GM12801 (cell line): ENCODE results near the gene DDX49.

ENCODE experiments used
- TF ChIP-seq, protein P1 (sequence below): IDR thresholded peaks from one replicate; pipeline ENCODE4 v1.5.1; 2011; ENCODE audit warnings: control low read depth; ENCODE audit not compliant: insufficient read length; ENCODE audit errors: extremely low read depth

Gene DDX49

DNA sequence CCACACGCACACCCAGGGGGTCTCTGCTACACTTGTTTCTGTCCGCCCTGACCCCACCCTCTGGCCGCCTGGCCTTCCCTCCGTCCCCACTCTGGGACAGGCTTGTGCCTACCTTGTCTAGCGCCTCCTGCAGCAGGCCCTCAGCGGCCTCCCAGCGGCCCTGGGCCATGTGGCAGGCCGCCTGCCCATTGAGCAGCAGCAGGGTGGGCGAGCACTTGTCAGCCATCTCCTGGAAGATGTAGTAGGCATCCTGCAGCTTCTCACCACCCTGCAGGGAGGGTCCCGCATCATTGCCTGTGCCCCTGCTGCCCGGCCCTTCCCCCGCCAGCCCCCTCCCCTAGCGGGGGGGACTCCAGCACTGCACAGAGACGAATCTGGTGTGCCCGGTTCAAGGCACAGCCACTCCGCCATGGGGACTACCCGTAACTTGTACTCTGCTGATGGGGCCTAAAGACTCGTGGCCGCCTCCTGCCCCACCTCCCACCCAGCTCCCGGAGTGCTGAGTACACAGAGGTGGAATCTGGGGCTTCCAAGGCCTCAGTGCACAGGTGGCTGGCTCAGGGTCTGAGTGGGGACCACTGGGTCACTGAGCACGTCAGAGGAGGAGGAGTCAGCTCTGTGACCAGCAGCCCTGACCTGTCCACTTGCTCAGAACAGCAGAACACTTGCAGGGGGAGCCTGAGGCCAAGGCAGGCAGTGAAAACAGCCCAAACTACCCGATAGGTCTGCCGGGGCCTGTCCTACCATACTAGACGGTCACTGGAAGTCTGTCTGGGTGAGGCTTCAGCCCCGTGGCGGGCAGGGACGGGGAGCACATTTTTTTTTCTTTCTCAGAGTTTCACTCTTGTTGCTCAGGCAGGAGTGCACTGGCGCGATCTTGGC lies 16.1 kb upstream of the DDX49 start:
- TF ChIP-seq, protein P1, sequence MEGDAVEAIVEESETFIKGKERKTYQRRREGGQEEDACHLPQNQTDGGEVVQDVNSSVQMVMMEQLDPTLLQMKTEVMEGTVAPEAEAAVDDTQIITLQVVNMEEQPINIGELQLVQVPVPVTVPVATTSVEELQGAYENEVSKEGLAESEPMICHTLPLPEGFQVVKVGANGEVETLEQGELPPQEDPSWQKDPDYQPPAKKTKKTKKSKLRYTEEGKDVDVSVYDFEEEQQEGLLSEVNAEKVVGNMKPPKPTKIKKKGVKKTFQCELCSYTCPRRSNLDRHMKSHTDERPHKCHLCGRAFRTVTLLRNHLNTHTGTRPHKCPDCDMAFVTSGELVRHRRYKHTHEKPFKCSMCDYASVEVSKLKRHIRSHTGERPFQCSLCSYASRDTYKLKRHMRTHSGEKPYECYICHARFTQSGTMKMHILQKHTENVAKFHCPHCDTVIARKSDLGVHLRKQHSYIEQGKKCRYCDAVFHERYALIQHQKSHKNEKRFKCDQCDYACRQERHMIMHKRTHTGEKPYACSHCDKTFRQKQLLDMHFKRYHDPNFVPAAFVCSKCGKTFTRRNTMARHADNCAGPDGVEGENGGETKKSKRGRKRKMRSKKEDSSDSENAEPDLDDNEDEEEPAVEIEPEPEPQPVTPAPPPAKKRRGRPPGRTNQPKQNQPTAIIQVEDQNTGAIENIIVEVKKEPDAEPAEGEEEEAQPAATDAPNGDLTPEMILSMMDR: no peak

DNA sequence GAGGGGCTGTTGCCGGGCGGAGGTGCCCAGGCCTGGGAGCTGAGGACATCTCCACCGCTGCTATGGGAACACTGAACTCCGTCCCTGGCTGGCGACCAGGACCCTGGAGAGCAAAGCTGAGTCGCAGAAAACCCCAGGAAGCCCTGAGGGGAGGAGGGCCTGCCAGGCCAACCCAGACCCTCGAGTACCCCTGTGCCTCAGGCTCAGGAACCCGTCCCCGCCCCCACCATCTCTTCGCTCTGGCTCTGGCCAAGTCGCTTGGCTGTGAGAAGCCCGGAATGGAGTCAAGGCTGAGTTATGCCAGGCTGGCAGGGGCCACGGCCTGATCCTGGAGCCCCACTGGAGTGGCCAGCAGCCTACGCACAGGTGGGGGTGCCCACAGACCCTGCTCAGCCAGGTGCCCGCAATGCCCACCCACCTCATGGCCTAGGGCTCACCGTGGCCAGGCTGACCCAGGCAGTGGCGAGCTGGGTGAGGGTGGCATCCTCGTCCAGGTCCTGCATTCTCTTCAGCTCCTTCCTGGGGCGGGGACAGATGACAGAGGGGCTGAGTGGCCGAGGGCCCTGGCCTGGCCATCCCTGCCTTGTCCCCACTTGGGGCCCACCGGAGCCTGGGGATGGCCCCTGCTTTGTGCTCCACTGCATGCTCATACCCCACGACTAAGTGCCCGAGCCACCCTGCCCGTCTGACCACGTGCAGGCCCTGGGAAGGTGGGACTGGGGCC lies 15.0 kb upstream of the DDX49 start:
- TF ChIP-seq, protein P1: no peak

DNA sequence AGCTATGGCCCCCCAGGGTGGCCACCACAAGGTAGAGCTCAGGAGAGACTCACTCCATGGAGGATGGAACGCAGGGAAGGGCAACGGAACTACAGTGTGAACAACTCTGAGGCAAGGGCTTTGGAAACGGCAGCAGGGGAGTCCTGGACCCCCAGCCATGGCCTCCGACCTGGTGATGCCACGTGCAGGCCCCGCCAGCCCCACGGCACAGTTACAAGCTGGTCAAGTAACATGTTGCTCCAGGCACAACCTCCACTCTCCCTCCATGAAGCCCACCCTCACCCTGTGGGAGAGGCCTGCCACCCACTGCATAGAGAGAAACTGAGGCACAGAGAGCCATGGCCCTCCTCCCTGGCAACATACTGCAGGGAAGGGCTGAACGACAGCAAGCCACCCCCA lies 14.5 kb upstream of the DDX49 start:
- TF ChIP-seq, protein P1: no peak

DNA sequence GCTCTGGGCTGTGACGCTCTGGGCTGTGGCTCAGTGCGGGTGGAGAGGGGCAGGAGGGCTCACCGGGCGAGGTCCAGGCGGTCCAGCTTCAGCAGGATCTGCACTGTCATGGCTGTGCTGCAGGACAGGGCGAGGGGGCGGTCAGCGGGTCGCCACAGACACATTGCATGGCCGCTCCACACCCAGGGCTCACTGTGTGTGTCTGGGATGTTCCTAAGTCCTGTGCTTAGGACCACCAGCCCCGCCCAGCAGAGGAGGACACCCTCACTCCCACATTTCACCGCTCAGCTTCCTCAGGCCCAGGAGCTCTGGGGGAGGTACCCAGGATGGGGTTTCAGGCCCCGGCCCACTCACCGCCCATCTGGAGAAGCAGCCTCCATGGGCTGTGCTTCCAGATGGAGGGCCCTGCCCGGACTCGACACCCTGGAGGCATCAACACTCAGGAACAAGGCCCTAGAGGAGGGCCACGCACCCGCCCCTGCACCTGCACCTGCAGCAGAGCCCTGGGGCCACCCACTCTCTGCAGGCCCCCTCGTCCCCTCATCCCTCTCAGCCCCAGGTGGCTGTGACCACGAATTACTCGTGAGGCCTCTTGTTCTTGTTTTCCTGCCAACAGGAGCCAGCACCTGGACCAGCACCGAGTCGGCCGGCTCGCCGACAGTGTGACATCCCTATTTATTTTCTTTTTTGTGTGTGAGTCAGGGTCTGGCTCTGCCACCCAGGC lies 13.8 kb upstream of the DDX49 start:
- TF ChIP-seq, protein P1: no peak

DNA sequence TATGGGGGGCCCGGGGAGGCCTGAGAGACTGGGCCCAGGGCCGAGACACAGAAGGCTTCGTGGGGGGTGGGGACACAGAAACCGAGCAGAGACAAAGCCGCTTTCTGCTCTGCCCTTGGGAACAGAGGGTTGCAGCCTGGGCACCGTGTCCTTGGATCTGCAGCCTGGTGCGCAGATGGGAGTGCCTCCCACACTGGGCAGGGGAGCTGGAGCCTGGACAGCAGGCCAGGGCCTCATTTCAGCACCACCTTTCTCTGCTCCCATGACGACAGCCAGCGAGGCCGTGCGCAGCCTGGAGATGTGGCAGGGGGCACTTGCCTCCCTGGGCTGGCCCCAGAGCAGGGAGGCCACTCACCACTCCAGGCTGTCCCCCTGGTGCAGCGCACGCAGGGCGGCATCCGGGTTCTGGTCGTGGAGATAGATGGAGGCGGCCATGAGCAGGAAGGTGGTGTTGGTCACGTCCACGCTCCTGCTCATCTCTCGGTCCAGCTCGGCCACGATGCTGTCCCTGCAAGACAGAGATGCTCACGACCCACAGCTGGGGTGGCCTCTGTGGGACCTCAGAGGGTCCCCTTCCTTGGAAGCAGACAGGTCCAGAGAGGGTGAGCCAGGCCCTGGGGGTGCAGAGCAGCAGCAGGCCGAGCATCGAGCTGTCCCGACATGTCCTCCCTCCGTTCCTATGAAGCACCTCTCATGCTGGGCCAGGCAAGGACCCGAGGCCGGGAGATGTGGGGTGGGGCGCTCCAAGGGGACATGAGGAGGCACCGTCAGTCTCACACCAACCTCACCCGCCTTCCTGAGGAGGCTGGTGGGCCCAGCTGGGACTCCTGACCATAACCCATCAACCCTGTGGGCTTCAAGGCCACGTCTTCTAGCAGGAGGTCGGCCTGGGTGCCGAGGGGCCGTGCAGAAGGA lies 12.7 kb upstream of the DDX49 start:
- TF ChIP-seq, protein P1: no peak

DNA sequence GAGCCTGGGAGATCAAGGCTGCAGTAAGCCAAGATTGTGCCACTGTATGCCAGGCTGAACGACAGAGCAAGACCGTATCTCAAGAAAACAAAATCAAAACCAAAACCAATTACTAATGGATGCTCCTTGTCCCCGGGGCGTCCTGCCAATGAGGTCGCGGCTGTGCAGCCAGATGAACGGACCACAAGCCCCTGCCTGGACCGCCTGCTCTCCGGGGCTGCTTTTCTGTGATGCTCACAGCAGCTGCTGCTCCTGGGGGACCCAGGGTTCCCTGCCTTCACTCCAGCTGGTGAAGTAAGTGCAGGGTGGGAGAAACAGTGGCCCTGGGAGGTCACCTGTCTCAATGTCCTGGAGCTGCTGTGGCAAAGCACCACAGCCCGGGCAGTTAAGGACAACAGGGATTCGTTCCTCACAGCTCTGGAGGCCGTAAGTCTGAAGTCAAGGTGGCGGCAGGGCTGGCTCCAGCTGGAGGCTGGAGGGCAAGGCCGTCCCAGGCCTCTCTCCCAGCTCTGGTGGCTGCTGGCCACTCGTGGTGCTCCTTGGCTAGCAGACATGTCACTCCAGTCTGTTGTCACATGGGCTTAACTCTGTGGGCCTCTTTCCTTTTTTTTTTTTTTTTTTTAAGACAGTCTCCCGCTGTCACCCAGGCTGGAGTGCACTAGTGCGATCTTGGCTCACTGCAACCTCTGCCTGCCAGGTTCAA lies 10.4 kb upstream of the DDX49 start:
- TF ChIP-seq, protein P1: no peak
